Aorta (tissue), 5 donors: ENCODE results near the gene PALB2. TPM values are rescaled to one million over a fixed set of nuclear protein-coding genes. Genes with fewer than 3 reads are reported as not detected.

Source experiments
- ATAC-seq: fragments of 200-7000 bp; cut with Tn5 transposase; one replicate; pipeline ENCODE4 v1.9.1; 2022; ENCODE audit warnings: moderate library complexity; ENCODE audit not compliant: low FRiP score
- DNase-seq, 2 donors: peaks; one replicate each; pipeline ENCODE4 v3.0.0-alpha.2; 2020
- H3K27ac ChIP-seq, 2 donors: one replicate each; pipeline ENCODE4 v1.5.1; 2013; ENCODE audit warnings: low read length in 2 of 2, mild to moderate bottlenecking in 2 of 2, moderate library complexity in 2 of 2, control low read depth in 1 of 2, inconsistent platforms in 1 of 2, low read depth in 1 of 2
- H3K27me3 ChIP-seq, 2 donors: one replicate each; pipeline ENCODE4 v1.6.1; 2013; ENCODE audit warnings: control low read depth in 1 of 2, low read length in 1 of 2, mild to moderate bottlenecking in 1 of 2, moderate library complexity in 1 of 2; ENCODE audit not compliant: insufficient read depth in 2 of 2, control insufficient read depth in 1 of 2
- H3K36me3 ChIP-seq, 2 donors: one replicate each; pipeline ENCODE4 v1.6.1; 2013; ENCODE audit warnings: control low read depth in 1 of 2, low read length in 1 of 2, mild to moderate bottlenecking in 1 of 2; ENCODE audit not compliant: insufficient read depth in 2 of 2, control insufficient read depth in 1 of 2
- H3K4me1 ChIP-seq, 2 donors: one replicate each; pipeline ENCODE4 v1.6.1; 2013; ENCODE audit warnings: low read length in 2 of 2, control low read depth in 1 of 2, mild to moderate bottlenecking in 1 of 2, moderate library complexity in 1 of 2; ENCODE audit not compliant: insufficient read depth in 2 of 2, control insufficient read depth in 1 of 2
- H3K4me3 ChIP-seq, 2 donors: one replicate each; pipeline ENCODE4 v1.5.1; 2013; ENCODE audit warnings: low read length in 2 of 2, control low read depth in 1 of 2, mild to moderate bottlenecking in 1 of 2
- H3K9me3 ChIP-seq: one replicate; pipeline ENCODE4 v1.6.1; 2013; ENCODE audit warnings: mild to moderate bottlenecking, low read length; ENCODE audit not compliant: control insufficient read depth
- WGBS, 2 donors: extraction: QIAGEN DNeasy Blood & Tissue Kit; methylation state at CpG; one replicate each; pipeline ENCODE4 v1.1.7; 2013; 5-methylcytosine and 5-hydroxymethylcytosine counted together
- intact Hi-C, 2 donors: fragments of 100-400 bp; cut with DNase I; formaldehyde crosslinking; loops; one replicate each; pipeline versions ENCODE4 v1.14.2 to v1.15.0; 2022
- polyA plus RNA-seq, 2 donors: library from polyadenylated mRNA; stranded (reverse); fragments of 200-250 nt; gene quantifications; one replicate each; pipeline ENCODE4 v1.2.3, GENCODE V29; 2013
- total RNA-seq, 2 donors: library from RNA; stranded (reverse); fragmentation: NEBNext Ultra II Directional; extraction: Animal tissue kit (Norgen Biotek cat#: 25700); gene quantifications; one replicate each; pipeline ENCODE4 v1.2.1, GENCODE V29; 2021
- donor health status: healthy with polysubstance abuse.
- donor health status: Bipolar disorder and iron deficiency.
- donor health status: DM: no; HTN: no; CAD: no.
- donor health status: DM: no; HTN: no; CAD: no.
- donor health status: DM: yes; HTN: yes; CAD: no.

Gene PALB2
- total and polyA plus RNA-seq, 4 donors = 3.5 to 10.9 (median 8.6) TPM

- Histone ChIP-seq H3K9me3 (no peaks in the 10 kb centered on the region), H3K4me3 (no peak overlapping the region), H3K4me1 (no peaks in the 10 kb centered on the region), H3K27me3 (no peaks in the 10 kb centered on the region), H3K36me3 (peaks cover 0 to 14% of the 10 kb centered on the region in 2 donors), H3K27ac (no peak overlapping the region)
- intact Hi-C loops = no loop called here
- DNase-seq (no peak), ATAC-seq (no peak)
Measured at GRCh38 chr16:23580391-23580790, 60.7 kb downstream of the PALB2 start.

- ATAC-seq (no peak), DNase-seq (no peak)
- Histone ChIP-seq H3K4me1 (no peaks in the 10 kb centered on the region), H3K36me3 (peaks cover 0 to 11% of the 10 kb centered on the region in 2 donors), H3K9me3 (no peaks in the 10 kb centered on the region), H3K4me3 (no peak overlapping the region), H3K27me3 (no peaks in the 10 kb centered on the region), H3K27ac (no peak overlapping the region)
- intact Hi-C loops = no loop called here
- 97% methylated on average over 4 of the region's 4 CpGs for WGBS, 2 donors
Measured at GRCh38 chr16:23579371-23579770, 61.7 kb downstream of the PALB2 start.

GRCh38 chr16:23578101-23578830, 62.8 kb downstream of the PALB2 start:
- intact Hi-C loops = no loop called here
- Histone ChIP-seq H3K4me3 (no peak overlapping the region), H3K4me1 (no peaks in the 10 kb centered on the region), H3K27me3 (no peaks in the 10 kb centered on the region), H3K27ac (no peak overlapping the region), H3K36me3 (peaks cover 0 to 11% of the 10 kb centered on the region in 2 donors), H3K9me3 (no peaks in the 10 kb centered on the region)
- DNase-seq = no peak
- ATAC-seq = no peak
- 55 to 56% methylated on average over 5 of the region's 5 CpGs for WGBS, 2 donors

- intact Hi-C loops = no loop called here
- Histone ChIP-seq H3K9me3 (no peaks in the 10 kb centered on the region), H3K27ac (no peak overlapping the region), H3K4me3 (no peak overlapping the region), H3K36me3 (peaks cover 0 to 11% of the 10 kb centered on the region in 2 donors), H3K4me1 (no peaks in the 10 kb centered on the region), H3K27me3 (no peaks in the 10 kb centered on the region)
- 83 to 88% methylated on average over 2 of the region's 2 CpGs for WGBS, 2 donors
- DNase-seq = no peak
- ATAC-seq = no peak
Measured at GRCh38 chr16:23577493-23577892, 63.6 kb downstream of the PALB2 start.

GRCh38 chr16:23575834-23576233, 65.3 kb downstream of the PALB2 start:
- intact Hi-C loops = no loop called here
- Histone ChIP-seq H3K27ac (no peak overlapping the region), H3K9me3 (no peaks in the 10 kb centered on the region), H3K4me1 (no peaks in the 10 kb centered on the region), H3K27me3 (no peaks in the 10 kb centered on the region), H3K36me3 (peaks cover 0 to 15% of the 10 kb centered on the region in 2 donors), H3K4me3 (no peak overlapping the region)
- WGBS, 2 donors = 75 to 78% methylated on average over 3 of the region's 3 CpGs
- DNase-seq (no peak), ATAC-seq (no peak)

GRCh38 chr16:23573817-23574216, 67.3 kb downstream of the PALB2 start:
- intact Hi-C loops = no loop called here
- no peak overlapping the region for H3K4me3 ChIP-seq
- no peaks in the 10 kb centered on the region for H3K27me3 ChIP-seq
- ATAC-seq (no peak), DNase-seq (no peak)
- H3K4me1 ChIP-seq = no peaks in the 10 kb centered on the region
- peaks cover 0 to 15% of the 10 kb centered on the region in 2 donors for H3K36me3 ChIP-seq
- WGBS, 2 donors = 83 to 87% methylated on average over 5 of the region's 5 CpGs
- H3K27ac ChIP-seq = no peak overlapping the region
- no peaks in the 10 kb centered on the region for H3K9me3 ChIP-seq

- Histone ChIP-seq H3K27ac (no peak overlapping the region), H3K9me3 (no peaks in the 10 kb centered on the region), H3K36me3 (peaks cover 2 to 15% of the 10 kb centered on the region in 2 donors), H3K4me1 (no peaks in the 10 kb centered on the region), H3K27me3 (no peaks in the 10 kb centered on the region), H3K4me3 (no peak overlapping the region)
- intact Hi-C loops = no loop called here
- ATAC-seq (no peak), DNase-seq (no peak)
- 90 to 91% methylated on average over 9 of the region's 9 CpGs for WGBS, 2 donors
Measured at GRCh38 chr16:23572394-23572793, 68.7 kb downstream of the PALB2 start.

- H3K27me3 ChIP-seq = no peaks in the 10 kb centered on the region
- H3K27ac ChIP-seq = no peak overlapping the region
- H3K4me3 ChIP-seq = no peak overlapping the region
- no peaks in the 10 kb centered on the region for H3K4me1 ChIP-seq
- DNase-seq = no peak
- peaks cover 3 to 15% of the 10 kb centered on the region in 2 donors for H3K36me3 ChIP-seq
- no peaks in the 10 kb centered on the region for H3K9me3 ChIP-seq
- ATAC-seq = no peak
- 89 to 91% methylated on average over 5 of the region's 5 CpGs for WGBS, 2 donors
- intact Hi-C loops = no loop called here
Measured at GRCh38 chr16:23571895-23572294, 69.2 kb downstream of the PALB2 start.

- Histone ChIP-seq H3K27me3 (no peaks in the 10 kb centered on the region), H3K9me3 (no peaks in the 10 kb centered on the region), H3K36me3 (peaks cover 3 to 15% of the 10 kb centered on the region in 2 donors), H3K4me1 (no peaks in the 10 kb centered on the region), H3K27ac (no peak overlapping the region), H3K4me3 (no peak overlapping the region)
- ATAC-seq = no peak
- WGBS, 2 donors = 87 to 88% methylated on average over 8 of the region's 8 CpGs
- intact Hi-C loops = no loop called here
- peak in 1 of 2 donors; percentile 65 for DNase-seq
Measured at GRCh38 chr16:23570992-23571632, 70.0 kb downstream of the PALB2 start.
